Measurements from ENCODE around the gene KCTD11.

KCTD11 gene

GRCh38 chr17:7348478-7349242 lies 3.3 kb upstream of the KCTD11 start (continued):
- no peak for TF ChIP-seq CREB5 (CRISPR knock-in tag; IDR thresholded peaks at IDR 0.05; ENCODE audit: low read depth)

- TF ChIP-seq, protein P1, sequence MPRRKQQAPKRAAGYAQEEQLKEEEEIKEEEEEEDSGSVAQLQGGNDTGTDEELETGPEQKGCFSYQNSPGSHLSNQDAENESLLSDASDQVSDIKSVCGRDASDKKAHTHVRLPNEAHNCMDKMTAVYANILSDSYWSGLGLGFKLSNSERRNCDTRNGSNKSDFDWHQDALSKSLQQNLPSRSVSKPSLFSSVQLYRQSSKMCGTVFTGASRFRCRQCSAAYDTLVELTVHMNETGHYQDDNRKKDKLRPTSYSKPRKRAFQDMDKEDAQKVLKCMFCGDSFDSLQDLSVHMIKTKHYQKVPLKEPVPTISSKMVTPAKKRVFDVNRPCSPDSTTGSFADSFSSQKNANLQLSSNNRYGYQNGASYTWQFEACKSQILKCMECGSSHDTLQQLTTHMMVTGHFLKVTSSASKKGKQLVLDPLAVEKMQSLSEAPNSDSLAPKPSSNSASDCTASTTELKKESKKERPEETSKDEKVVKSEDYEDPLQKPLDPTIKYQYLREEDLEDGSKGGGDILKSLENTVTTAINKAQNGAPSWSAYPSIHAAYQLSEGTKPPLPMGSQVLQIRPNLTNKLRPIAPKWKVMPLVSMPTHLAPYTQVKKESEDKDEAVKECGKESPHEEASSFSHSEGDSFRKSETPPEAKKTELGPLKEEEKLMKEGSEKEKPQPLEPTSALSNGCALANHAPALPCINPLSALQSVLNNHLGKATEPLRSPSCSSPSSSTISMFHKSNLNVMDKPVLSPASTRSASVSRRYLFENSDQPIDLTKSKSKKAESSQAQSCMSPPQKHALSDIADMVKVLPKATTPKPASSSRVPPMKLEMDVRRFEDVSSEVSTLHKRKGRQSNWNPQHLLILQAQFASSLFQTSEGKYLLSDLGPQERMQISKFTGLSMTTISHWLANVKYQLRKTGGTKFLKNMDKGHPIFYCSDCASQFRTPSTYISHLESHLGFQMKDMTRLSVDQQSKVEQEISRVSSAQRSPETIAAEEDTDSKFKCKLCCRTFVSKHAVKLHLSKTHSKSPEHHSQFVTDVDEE (CRISPR knock-in tag; IDR thresholded peaks at IDR 0.05), result no peak
- TF ChIP-seq BACH2 (CRISPR knock-in tag; IDR thresholded peaks at IDR 0.05; ENCODE audit: borderline replicate concordance), result no peak
- no peak for ATAC-seq
Observed at GRCh38 chr17:7352503-7352889, 534 bp downstream of the KCTD11 start.

- no peak for ATAC-seq
- TF ChIP-seq ZFP3 (CRISPR knock-in tag; IDR thresholded peaks at IDR 0.05), result no peak
- no peak for TF ChIP-seq CSDC2 (CRISPR knock-in tag; IDR thresholded peaks at IDR 0.05)
- TF ChIP-seq CREB5 (CRISPR knock-in tag; IDR thresholded peaks at IDR 0.05; ENCODE audit: low read depth), result no peak
- TF ChIP-seq TOX (CRISPR knock-in tag; IDR thresholded peaks at IDR 0.05; ENCODE audit: borderline replicate concordance), result no peak
- no peak for TF ChIP-seq ZNF70 (CRISPR knock-in tag; IDR thresholded peaks at IDR 0.05)
- no peak for TF ChIP-seq PPARA (CRISPR knock-in tag; IDR thresholded peaks at IDR 0.05; ENCODE audit: borderline replicate concordance)
- TF ChIP-seq OSR1 (CRISPR knock-in tag; IDR thresholded peaks at IDR 0.05), result no peak
- no peak for TF ChIP-seq ZNF565 (CRISPR knock-in tag; conservative IDR thresholded peaks at IDR 0.05; ENCODE audit: low read depth)
- TF ChIP-seq, protein P1 (CRISPR knock-in tag; IDR thresholded peaks at IDR 0.05), result no peak
- no peak for TF ChIP-seq ISL1 (CRISPR knock-in tag; IDR thresholded peaks at IDR 0.05)
- no peak for TF ChIP-seq BACH2 (CRISPR knock-in tag; IDR thresholded peaks at IDR 0.05; ENCODE audit: borderline replicate concordance)
- TF ChIP-seq ZNF8 (CRISPR knock-in tag; IDR thresholded peaks at IDR 0.05), result no peak
Observed at GRCh38 chr17:7352910-7353635, 1.1 kb downstream of the KCTD11 start.

- no peak for ATAC-seq
- TF ChIP-seq ZC3H10 (CRISPR knock-in tag; IDR thresholded peaks at IDR 0.05), result no peak
- TF ChIP-seq, protein P2, sequence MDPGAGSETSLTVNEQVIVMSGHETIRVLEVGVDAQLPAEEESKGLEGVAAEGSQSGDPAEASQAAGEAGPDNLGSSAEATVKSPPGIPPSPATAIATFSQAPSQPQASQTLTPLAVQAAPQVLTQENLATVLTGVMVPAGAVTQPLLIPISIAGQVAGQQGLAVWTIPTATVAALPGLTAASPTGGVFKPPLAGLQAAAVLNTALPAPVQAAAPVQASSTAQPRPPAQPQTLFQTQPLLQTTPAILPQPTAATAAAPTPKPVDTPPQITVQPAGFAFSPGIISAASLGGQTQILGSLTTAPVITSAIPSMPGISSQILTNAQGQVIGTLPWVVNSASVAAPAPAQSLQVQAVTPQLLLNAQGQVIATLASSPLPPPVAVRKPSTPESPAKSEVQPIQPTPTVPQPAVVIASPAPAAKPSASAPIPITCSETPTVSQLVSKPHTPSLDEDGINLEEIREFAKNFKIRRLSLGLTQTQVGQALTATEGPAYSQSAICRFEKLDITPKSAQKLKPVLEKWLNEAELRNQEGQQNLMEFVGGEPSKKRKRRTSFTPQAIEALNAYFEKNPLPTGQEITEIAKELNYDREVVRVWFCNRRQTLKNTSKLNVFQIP (CRISPR knock-in tag; IDR thresholded peaks at IDR 0.05; ENCODE audit: borderline replicate concordance, low read depth), result no peak
- no peak for TF ChIP-seq PPARA (CRISPR knock-in tag; IDR thresholded peaks at IDR 0.05; ENCODE audit: borderline replicate concordance)
Observed at GRCh38 chr17:7354262-7354843, 2.4 kb downstream of the KCTD11 start.
